Progenitor cell of endocrine pancreas (in vitro differentiated cells): ENCODE results near the gene OSBPL3. TPM values are rescaled to one million over a fixed set of nuclear protein-coding genes. Genes with fewer than 3 reads are reported as not detected.

Experiments used
- DNase-seq: peaks from one replicate; pipeline ENCODE4 v3.0.0; 2021; ENCODE audit warnings: low spot score; ENCODE audit not compliant: unreplicated experiment
- H3K27ac Mint-ChIP-seq: 2 replicates; pipeline ENCODE4 v1.8.0; 2021; ENCODE audit warnings: mild to moderate bottlenecking, moderate library complexity, mixed read lengths
- H3K27me3 Mint-ChIP-seq: 2 replicates; pipeline ENCODE4 v1.8.0; 2021; ENCODE audit warnings: mixed read lengths
- H3K36me3 Mint-ChIP-seq: 2 replicates; pipeline ENCODE4 v1.8.0; 2022; ENCODE audit warnings: mixed read lengths; ENCODE audit not compliant: insufficient read depth
- H3K4me1 Mint-ChIP-seq: 2 replicates; pipeline ENCODE4 v1.8.0; 2021; ENCODE audit warnings: low read depth, mixed read lengths
- H3K4me3 Mint-ChIP-seq: 2 replicates; pipeline ENCODE4 v1.8.0; 2021; ENCODE audit warnings: low read depth, mild to moderate bottlenecking, moderate library complexity, mixed read lengths
- H3K9me3 Mint-ChIP-seq: 2 replicates; pipeline ENCODE4 v1.8.0; 2021; ENCODE audit warnings: low read depth, mixed read lengths
- total RNA-seq: library from RNA; stranded (reverse); gene quantifications from 2 replicates; pipeline ENCODE4 v1.2.1, GENCODE V29; 2021
- TF ChIP-seq, protein P1 (sequence below): fragments of 200-600 bp; sonication (generic); IDR thresholded peaks from one replicate; pipeline ENCODE4 v1.5.0; 2021; ENCODE audit warnings: antibody characterized with exemption, mild to moderate bottlenecking; ENCODE audit not compliant: unreplicated experiment

The OSBPL3 gene
- total RNA-seq, 1 donor from 2014 or later = 11.6 TPM

DNA sequence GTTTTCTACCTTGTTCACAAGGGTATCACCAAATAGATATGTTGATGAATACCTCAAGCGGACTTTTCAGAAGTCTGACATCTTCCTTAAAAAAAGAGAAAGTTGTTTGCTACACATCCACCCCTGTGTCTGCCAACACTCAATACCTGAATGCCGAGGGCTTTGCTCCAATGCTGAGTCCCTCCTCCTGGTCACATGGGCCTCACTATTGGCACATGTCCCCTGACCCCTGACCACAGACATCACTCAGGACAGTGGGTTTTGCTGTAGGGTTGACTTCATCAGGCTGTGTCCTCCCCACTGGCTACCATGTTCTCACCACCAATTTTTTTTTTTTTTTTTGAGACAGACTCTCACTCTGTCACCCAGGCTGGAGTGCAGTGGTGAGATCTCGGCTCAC, 76.4 kb downstream of the OSBPL3 start:
- Mint-ChIP-seq H3K36me3 (no peaks in the 10 kb centered on the region), H3K27me3 (no peaks in the 10 kb centered on the region), H3K27ac (no peak overlapping the region), H3K4me1 (peaks cover 5% of the 10 kb centered on the region), H3K4me3 (no peak overlapping the region), H3K9me3 (no peaks in the 10 kb centered on the region)
- TF ChIP-seq, protein P1, sequence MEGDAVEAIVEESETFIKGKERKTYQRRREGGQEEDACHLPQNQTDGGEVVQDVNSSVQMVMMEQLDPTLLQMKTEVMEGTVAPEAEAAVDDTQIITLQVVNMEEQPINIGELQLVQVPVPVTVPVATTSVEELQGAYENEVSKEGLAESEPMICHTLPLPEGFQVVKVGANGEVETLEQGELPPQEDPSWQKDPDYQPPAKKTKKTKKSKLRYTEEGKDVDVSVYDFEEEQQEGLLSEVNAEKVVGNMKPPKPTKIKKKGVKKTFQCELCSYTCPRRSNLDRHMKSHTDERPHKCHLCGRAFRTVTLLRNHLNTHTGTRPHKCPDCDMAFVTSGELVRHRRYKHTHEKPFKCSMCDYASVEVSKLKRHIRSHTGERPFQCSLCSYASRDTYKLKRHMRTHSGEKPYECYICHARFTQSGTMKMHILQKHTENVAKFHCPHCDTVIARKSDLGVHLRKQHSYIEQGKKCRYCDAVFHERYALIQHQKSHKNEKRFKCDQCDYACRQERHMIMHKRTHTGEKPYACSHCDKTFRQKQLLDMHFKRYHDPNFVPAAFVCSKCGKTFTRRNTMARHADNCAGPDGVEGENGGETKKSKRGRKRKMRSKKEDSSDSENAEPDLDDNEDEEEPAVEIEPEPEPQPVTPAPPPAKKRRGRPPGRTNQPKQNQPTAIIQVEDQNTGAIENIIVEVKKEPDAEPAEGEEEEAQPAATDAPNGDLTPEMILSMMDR = no peak
- no peak for DNase-seq

DNA sequence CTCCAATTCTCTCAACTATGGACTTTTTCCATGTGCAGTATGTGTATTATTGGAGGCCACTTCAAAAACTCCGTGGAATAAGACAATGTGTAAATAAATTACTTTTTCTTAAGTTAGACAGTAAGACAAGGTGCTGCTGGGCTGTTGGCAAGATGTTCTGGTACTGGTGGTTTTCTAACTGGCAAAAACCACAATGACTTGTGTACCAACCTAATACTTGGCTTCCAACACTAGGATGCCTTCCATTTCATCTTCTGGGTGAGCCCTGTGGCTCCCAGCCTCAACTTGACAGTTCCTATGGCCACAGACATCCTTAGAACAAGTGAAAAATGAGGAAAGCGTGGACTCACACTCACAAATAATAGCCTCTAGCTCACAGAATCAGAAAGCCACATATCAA, 77.0 kb downstream of the OSBPL3 start:
- Mint-ChIP-seq H3K27me3 (no peaks in the 10 kb centered on the region), H3K36me3 (no peaks in the 10 kb centered on the region), H3K27ac (no peak overlapping the region), H3K9me3 (no peaks in the 10 kb centered on the region), H3K4me1 (peaks cover 5% of the 10 kb centered on the region), H3K4me3 (no peak overlapping the region)
- TF ChIP-seq, protein P1 = no peak
- no peak for DNase-seq

DNA sequence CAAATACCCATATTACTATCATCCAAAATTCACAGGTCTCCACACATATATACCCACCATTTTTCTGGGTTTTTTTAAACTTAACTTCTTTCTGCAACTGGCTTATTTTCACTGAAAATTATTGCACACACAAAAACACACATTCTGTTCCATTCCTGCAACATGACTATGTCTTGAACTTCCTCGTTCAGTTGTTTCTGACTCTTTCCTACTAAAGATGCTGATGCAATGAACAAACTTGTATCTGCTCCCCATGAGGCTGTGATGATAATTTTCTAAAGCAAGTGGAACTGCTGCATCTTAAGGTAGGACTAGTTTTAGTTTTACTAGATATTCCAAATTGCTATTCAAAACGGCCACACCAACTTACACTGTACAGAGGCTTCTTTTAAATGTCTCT, 77.7 kb downstream of the OSBPL3 start:
- Mint-ChIP-seq H3K4me1 (peaks cover 5% of the 10 kb centered on the region), H3K27ac (no peak overlapping the region), H3K36me3 (no peaks in the 10 kb centered on the region), H3K4me3 (no peak overlapping the region), H3K9me3 (no peaks in the 10 kb centered on the region), H3K27me3 (no peaks in the 10 kb centered on the region)
- TF ChIP-seq, protein P1 = no peak
- DNase-seq = no peak

DNA sequence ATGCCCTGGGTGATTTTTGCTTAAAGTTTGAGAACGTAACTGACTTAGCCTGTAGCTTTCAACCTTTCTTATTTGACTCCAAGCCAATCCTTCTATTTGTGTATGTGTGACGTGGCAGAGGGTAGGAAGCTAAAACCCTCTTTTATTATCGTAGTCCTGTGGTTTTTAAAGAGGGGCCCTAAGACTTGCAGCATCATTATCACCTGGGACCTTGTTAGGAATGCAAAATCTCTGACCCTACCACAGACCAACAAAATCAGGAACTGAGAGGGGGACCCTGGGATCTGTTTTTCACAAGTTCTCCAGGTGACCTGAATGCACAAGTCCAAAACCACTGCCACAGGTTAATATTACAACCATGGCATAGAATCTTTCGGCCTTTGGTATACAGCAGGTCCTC, 80.1 kb downstream of the OSBPL3 start:
- Mint-ChIP-seq H3K27ac (no peak overlapping the region), H3K4me1 (peaks cover 3% of the 10 kb centered on the region), H3K27me3 (no peaks in the 10 kb centered on the region), H3K36me3 (no peaks in the 10 kb centered on the region), H3K4me3 (no peak overlapping the region), H3K9me3 (no peaks in the 10 kb centered on the region)
- no peak for DNase-seq
- TF ChIP-seq, protein P1 = no peak

- Mint-ChIP-seq H3K9me3 (no peaks in the 10 kb centered on the region), H3K36me3 (no peaks in the 10 kb centered on the region), H3K4me1 (peaks cover 6% of the 10 kb centered on the region), H3K4me3 (no peak overlapping the region), H3K27ac (no peak overlapping the region), H3K27me3 (no peaks in the 10 kb centered on the region)
- no peak for DNase-seq
- TF ChIP-seq, protein P1 = no peak
Observed at GRCh38 chr7:24899161-24899560, 80.8 kb downstream of the OSBPL3 start.
